ENCODE measurements around the gene UBE4B.
"Not testable (repeated sequence)": the region's sequence is repeated elsewhere in the genome, so short reads cannot be mapped to it uniquely, and the experiment has no call there.

The UBE4B gene

DNA sequence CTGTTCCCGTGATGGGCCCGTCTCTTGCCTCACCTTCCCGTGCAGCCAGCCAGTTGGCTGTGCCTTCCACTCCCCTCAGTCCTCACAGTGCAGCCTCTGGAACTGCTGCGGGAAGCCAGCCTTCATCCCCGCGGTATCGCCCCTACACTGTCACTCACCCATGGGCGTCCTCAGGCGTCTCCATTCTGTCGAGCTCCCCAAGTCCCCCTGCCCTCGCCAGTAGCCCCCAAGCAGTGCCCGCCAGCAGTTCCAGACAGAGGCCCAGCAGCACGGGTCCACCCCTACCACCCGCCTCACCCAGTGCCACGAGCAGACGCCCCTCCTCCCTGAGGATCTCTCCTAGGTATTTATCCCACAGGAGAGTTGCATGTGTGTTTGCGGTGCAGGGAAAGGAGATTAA is 73.5 kb downstream of the UBE4B start:
- DNase-seq (ENCODE audit: extremely low read depth, low read depth): no peak
- TF ChIP-seq, protein P1, sequence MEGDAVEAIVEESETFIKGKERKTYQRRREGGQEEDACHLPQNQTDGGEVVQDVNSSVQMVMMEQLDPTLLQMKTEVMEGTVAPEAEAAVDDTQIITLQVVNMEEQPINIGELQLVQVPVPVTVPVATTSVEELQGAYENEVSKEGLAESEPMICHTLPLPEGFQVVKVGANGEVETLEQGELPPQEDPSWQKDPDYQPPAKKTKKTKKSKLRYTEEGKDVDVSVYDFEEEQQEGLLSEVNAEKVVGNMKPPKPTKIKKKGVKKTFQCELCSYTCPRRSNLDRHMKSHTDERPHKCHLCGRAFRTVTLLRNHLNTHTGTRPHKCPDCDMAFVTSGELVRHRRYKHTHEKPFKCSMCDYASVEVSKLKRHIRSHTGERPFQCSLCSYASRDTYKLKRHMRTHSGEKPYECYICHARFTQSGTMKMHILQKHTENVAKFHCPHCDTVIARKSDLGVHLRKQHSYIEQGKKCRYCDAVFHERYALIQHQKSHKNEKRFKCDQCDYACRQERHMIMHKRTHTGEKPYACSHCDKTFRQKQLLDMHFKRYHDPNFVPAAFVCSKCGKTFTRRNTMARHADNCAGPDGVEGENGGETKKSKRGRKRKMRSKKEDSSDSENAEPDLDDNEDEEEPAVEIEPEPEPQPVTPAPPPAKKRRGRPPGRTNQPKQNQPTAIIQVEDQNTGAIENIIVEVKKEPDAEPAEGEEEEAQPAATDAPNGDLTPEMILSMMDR (IDR thresholded peaks at IDR 0.05; ENCODE audit: low read depth, low read length): no peak

DNA sequence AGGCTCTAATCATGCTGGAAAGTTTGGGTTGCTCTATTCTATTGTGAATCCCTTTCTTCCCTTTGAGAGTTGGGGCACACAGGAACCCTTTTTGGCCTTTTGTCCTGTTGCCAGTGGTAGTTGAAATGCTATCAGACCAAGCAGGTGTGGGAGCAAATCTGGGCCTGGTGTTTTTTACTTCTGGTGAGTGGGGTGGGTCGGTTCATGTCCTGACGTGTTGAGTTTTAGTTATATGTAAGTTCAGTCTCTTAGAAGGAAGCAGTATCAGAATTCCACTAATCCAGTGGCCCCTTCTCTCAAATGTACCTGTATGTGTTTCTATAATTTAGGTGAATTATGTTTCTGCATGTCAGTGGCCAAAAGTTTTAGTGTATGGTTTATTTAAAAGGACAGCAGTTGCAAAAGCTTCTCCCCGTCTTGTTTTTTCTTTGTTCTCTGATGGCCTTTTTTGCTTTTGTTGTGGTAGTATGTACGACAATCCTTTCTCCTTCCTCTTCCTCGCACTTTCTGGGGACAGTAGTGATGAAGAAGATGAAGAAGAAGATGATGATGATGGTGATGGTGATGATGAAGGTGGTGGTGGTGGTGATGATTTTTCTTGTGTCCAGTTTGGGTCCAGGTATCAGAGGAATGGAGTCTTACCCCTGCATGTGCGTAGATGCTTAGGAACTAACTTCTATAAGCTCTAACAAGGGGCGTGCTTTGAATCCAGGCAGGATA is 74.2 kb downstream of the UBE4B start:
- TF ChIP-seq, protein P1 (IDR thresholded peaks at IDR 0.05; ENCODE audit: low read depth, low read length): no peak
- DNase-seq (ENCODE audit: extremely low read depth, low read depth): no peak

DNA sequence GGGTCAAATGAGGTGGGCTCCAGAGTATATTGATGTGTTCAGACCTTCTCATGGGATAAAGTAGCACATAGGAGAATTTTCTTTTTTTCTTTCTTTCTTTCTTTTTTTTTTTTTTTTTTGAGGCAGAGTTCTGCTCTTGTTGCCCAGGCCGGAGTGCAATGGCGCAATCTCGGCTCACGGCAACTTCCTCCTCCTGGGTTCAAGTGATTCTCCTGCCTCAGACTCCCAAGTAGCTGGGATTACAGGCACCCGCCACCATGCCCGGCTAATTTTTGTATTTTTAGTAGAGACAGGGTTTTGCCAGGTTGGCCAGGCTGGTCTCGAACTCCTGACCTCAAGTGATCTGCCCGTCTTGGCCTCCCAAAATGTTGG is 74.7 kb downstream of the UBE4B start:
- not testable (repeated sequence) for DNase-seq (ENCODE audit: extremely low read depth, low read depth)

DNA sequence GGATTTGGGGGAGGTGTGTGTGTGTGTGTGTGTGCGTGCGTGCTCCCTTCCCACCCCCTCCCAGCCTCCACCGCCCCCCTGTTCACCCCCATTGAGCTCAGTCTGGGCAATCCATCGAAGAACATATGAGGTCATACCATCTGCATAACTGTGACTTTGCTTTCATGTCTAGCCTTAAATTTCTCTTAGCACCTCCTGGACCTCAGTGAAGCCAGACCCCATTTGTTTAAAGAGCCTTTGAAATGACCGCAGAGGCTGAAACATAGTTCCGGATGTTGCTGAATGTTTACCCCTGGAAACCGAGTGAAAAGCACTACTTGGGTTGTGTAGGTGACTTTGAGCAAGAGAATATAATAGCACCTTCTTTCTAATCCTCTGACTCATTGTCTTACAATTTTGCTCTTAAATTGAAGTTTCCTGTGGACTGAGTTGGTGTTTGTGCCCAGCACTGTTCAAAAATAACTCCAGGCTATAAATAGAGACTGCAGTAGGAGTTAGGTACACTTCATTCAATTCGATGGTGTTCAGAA is 75.4 kb downstream of the UBE4B start:
- TF ChIP-seq, protein P1 (IDR thresholded peaks at IDR 0.05; ENCODE audit: low read depth, low read length): no peak
- peak; percentile 7 for DNase-seq (ENCODE audit: extremely low read depth, low read depth)

DNA sequence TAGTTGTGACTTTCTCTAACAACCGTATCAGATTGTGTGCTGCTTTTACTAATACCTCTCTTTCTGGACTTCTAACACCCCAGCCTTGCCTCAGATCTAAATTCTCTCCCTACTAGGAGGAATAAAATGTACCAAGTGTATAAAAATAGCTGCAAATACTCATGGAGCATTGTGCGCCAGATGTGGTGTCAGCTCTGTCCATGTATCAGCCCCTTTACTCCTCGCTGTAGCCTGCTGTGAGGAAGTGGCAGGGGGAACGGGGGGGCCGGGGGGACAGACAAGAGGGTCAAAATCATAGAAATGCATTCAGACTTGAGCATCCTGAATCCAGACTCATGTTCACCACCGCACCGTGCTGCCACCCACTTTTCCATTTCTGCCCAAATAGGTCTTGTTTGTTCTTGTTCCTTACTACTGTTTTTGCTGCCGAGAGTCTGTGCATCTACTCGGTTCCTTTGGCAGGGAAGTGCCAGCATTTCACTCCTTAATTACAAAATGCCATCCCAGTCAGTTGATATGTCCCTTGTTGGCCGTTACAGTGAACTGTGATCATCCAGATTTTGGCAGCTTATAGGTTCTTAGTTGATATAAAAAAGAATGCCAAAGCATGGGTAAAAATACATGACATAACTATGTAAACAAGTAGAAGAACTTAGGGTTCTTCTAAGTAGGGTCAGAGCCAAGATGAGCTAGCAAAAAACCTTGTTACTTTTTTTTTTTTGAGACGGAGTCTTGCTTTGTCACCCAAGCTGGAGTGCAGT is 76.4 kb downstream of the UBE4B start:
- DNase-seq (ENCODE audit: extremely low read depth, low read depth): no peak

DNA sequence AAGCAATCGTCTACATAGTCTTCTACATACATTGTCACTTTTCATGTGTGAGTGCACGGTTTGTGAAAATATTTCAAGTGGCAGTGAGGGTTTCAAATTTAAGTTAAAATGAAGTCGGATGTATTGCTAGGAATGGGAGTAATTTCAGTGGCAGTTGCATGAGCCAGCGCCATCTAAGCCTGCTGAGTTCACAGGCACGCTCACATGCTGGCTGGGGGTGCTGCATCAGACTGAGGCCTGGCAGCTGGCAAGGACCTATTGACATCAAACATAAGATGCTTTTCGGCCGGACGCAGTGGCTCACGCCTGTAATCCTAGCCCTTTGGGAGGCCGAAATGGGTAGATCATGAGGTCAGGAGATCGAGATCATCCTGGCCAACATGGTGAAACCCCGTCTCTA is 80.7 kb downstream of the UBE4B start:
- TF ChIP-seq, protein P1 (IDR thresholded peaks at IDR 0.05; ENCODE audit: low read depth, low read length): no peak
- DNase-seq (ENCODE audit: extremely low read depth, low read depth): no peak

More for the DNA sequence above, 76.4 kb downstream of the UBE4B start:
- TF ChIP-seq, protein P1 (IDR thresholded peaks at IDR 0.05; ENCODE audit: low read depth, low read length): no peak

DNA sequence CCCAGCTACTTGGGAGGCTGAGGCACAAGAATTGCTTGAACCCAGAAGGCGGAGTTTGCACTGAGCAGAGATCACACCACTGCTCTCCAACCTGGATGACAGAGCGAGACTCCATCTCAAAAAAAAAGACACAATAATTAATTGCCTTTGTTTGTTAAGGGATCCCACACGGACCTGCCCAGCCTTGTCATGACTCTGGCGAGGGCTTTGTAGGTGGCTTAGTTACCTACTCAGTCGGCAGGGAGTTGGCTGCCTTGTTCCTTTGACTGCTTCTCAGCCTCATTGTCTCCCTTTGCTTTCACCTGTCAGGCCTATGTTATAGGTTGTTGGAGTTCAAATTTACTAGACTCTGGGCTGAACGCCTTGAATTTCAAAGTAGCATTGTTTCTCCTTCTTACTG is 82.0 kb downstream of the UBE4B start:
- TF ChIP-seq, protein P1 (IDR thresholded peaks at IDR 0.05; ENCODE audit: low read depth, low read length): no peak
- no peak for DNase-seq (ENCODE audit: extremely low read depth, low read depth)
